A549 (cell line): Measurements from ENCODE around the gene TFCP2L1.

Experiments
- BHLHE40 ChIP-seq: IDR thresholded peaks from 2 replicates; pipeline ENCODE4 v1.6.1; 2012; ENCODE audit warnings: low read depth, low read length, inconsistent platforms
- CTCF ChIP-seq: fragments of >200 bp; sonication (Bioruptor Twin); formaldehyde crosslinking; IDR thresholded peaks from 3 replicates; pipeline ENCODE4 v1.5.1; 2016
- EP300 ChIP-seq, 2 experiments: fragments of >200 bp; sonication (Bioruptor Twin); formaldehyde crosslinking; IDR thresholded peaks; 2 replicates in 1 of 2; 3 replicates in 1 of 2; pipeline ENCODE4 v1.6.1; 2016 to 2017
- MAFK ChIP-seq: fragments of 450-650 bp; IDR thresholded peaks from 2 replicates; pipeline ENCODE4 v1.6.1; 2014; ENCODE audit not compliant: partially characterized antibody
- NFE2L2 ChIP-seq: fragments of 150-350 bp; conservative IDR thresholded peaks from 2 replicates; pipeline ENCODE4 v1.6.1; 2014; ENCODE audit warnings: low read length
- POLR2A ChIP-seq: IDR thresholded peaks from 2 replicates; pipeline ENCODE4 v1.6.1; 2012; ENCODE audit warnings: mild to moderate bottlenecking, low read length

- TF ChIP-seq MAFK (no peak), CTCF (no peak), BHLHE40 (no peak), POLR2A (no peak), EP300 (IDR thresholded peaks at IDR 0.05) (no peak), NFE2L2 (no peak)
These were observed 66.5 kb downstream of the TFCP2L1 start for GRCh38 chr2:121218386-121218938.
